BLaER1 (cell line): Measurements from ENCODE around the gene C22orf39.

Experiments
- H3K27ac ChIP-seq: shearing (Covaris generic); formaldehyde crosslinking; 2 replicates; pipeline ENCODE4 v1.8.1; 2022
- H3K27me3 ChIP-seq: shearing (Covaris generic); formaldehyde crosslinking; 2 replicates; pipeline ENCODE4 v1.8.1; 2022
- H3K36me3 ChIP-seq: shearing (Covaris generic); formaldehyde crosslinking; 2 replicates; pipeline ENCODE4 v1.8.1; 2022
- H3K4me1 ChIP-seq: shearing (Covaris generic); formaldehyde crosslinking; 2 replicates; pipeline ENCODE4 v1.8.1; 2022
- H3K4me2 ChIP-seq: shearing (Covaris generic); formaldehyde crosslinking; 2 replicates; pipeline ENCODE4 v1.8.1; 2022
- H3K4me3 ChIP-seq: shearing (Covaris generic); formaldehyde crosslinking; 2 replicates; pipeline ENCODE4 v1.8.1; 2022
- H3K9ac ChIP-seq: shearing (Covaris generic); formaldehyde crosslinking; 2 replicates; pipeline ENCODE4 v1.8.1; 2022
- H3K9me3 ChIP-seq: shearing (Covaris generic); formaldehyde crosslinking; 2 replicates; pipeline ENCODE4 v1.8.1; 2022
- H4K20me1 ChIP-seq: shearing (Covaris generic); formaldehyde crosslinking; 2 replicates; pipeline ENCODE4 v1.8.1; 2022
- Cebpa-rat ChIP-seq: shearing (Covaris generic); IDR thresholded peaks from 2 replicates; pipeline ENCODE4 v1.8.1; 2022

C22orf39 gene

DNA sequence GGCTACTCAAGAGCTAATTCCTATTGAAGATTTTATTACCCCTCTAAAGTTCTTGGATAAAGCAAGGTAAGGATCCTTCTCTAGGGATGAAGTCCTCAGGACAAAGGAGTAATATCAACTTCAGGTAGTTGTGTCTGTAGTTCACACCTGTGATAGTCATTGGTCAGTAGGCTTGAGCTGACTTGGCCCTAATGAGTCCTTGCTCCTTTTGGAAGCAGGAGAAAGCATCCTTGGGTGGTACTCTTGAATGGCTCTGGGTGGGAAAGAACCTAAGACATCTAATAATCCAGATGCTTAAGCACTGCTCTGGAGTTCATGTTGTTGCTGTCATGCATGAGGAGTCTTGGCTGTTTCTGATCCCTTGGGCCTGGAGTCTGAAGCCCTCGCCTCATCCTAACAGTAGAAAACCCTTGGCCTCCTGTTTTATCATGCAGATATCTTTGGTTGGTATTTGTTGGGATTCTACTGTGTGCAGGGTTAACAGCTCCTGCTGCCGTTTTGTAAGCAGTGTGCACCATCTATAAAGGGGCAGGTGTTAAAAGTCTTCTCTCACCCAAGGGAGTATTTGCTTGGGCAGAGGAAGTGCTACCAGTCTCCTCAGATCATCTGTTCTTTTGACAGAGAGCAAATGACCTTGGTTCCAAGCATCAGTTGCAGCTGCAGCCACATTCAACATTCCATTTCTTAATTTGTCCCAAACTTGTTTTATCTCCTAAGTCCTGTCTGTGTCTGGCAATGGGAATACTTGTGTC is 12.5 kb downstream of the C22orf39 start:
- Histone ChIP-seq H3K4me3 (no peak overlapping the region), H3K27ac (peak overlapping the region; percentile 4), H3K4me2 (peak overlapping the region; percentile 85), H3K27me3 (no peaks in the 10 kb centered on the region), H3K36me3 (peaks cover 40% of the 10 kb centered on the region), H3K9ac (no peak overlapping the region), H3K4me1 (peaks cover 53% of the 10 kb centered on the region), H4K20me1 (peaks cover 27% of the 10 kb centered on the region), H3K9me3 (no peaks in the 10 kb centered on the region)
- no peak for TF ChIP-seq Cebpa-rat

DNA sequence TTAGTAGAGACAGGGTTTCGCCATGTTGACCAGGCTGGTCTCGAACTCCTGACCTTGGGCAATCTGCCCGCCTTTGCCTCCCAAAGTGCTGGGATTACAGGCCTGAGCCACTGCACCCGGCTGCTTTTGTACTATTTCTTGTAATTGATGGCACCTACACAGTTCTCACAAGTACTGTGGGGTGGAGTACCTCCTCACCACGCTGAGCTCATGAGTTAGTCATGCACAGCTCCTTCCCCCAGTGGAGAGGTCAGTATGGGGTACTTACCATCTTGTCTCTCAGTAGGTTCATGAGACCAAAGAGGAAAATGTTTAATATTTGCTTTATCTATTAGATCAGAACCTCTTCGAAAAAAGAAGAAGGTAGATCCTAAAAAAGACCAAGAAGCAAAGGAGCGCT is 13.1 kb downstream of the C22orf39 start:
- H3K9ac ChIP-seq: no peak overlapping the region
- no peak overlapping the region for H3K27ac ChIP-seq
- peaks cover 59% of the 10 kb centered on the region for H3K4me1 ChIP-seq
- TF ChIP-seq Cebpa-rat: no peak
- H3K4me3 ChIP-seq: no peak overlapping the region
- peaks cover 33% of the 10 kb centered on the region for H4K20me1 ChIP-seq
- no peaks in the 10 kb centered on the region for H3K9me3 ChIP-seq
- H3K27me3 ChIP-seq: no peaks in the 10 kb centered on the region
- peak overlapping the region; percentile 85 for H3K4me2 ChIP-seq
- peaks cover 35% of the 10 kb centered on the region for H3K36me3 ChIP-seq

DNA sequence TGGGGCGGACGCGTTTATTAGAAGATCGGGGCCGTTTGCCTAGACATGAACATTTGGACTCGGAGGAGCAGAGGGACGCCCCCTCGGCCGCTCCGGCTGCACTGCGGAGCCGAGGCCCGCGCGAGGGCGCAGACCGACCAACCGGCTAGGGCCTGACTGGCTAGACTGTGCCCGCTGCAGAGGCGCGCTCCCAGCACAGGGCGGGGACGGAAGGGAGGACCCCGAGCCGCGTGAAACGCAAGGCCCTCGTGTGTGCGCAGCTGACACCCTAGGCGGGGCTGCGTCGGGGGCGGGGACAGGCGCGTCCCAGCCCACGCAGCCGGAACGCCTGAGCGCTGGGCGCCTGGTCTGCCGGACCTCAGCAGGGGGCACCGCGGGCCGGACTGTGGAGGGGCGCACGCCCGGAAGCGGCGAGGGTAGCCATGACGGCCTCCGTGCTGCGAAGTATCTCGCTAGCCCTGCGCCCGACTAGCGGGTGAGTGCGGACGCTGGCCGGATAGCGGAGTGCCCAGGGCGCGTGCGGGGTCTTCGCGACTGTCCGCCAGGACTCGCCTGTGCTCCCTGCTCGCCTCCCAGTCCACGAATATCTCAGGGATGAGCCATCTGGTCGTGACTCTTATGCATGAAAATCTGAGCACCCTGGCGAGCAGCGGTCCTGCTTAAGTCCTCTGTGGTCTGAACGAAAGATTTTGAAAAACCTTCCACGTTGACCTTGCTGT is 15.2 kb downstream of the C22orf39 start, which contains the start of gene MRPL40:
Gene MRPL40 (plus strand): TSS at position 413 of the 719 bp plus-strand sequence. CDS start 10 bp downstream, at position 423.
- no peaks in the 10 kb centered on the region for H3K27me3 ChIP-seq
- peak within 1 kb of the TSS; percentile 97 for H3K27ac ChIP-seq
- H3K4me2 ChIP-seq: peak within 1 kb of the TSS; percentile 91
- H3K4me1 ChIP-seq: peaks cover 61% of the 10 kb centered on the region
- peak within 1 kb of the TSS; percentile 79 for H3K4me3 ChIP-seq
- H3K9me3 ChIP-seq: no peaks in the 10 kb centered on the region
- TF ChIP-seq Cebpa-rat: no peak
- H3K36me3 ChIP-seq: peaks cover 27% of the 10 kb centered on the region
- peaks cover 54% of the 10 kb centered on the region for H4K20me1 ChIP-seq
- H3K9ac ChIP-seq: peak within 1 kb of the TSS; percentile 96

DNA sequence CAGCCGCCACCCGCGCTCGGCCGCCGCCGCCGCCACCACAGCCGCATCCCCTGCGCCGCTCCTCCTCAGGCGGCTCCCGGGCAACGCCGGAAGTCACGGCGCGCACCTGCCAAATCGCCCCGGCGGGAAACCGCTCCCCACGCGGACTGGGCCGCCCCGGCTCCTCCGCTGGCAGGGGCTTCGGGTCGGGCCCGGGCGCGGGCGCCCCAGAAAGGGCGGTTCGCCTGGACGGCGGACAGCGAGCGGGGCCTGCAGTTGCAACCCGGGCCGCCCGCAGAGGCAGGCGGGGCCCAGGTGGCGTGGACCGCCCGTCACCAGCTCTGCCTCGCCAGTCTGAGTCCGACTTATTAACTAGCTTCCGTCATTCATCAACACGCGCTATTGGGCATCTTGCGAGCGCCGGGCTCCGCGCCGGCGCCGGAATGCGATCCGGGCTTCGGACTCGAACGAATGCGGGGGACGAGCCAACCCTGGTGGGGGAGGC is 15.8 kb downstream of the C22orf39 start, which contains the start of gene HIRA:
Gene HIRA (minus strand): TSS at position 85 of the 484 bp plus-strand sequence. CDS start 257 bp downstream, outside the sequence.
- Histone ChIP-seq H3K4me2 (peak within 1 kb of the TSS; percentile 91), H3K27ac (peak within 1 kb of the TSS; percentile 97), H4K20me1 (peaks cover 57% of the 10 kb centered on the region), H3K36me3 (peaks cover 28% of the 10 kb centered on the region), H3K9ac (peak within 1 kb of the TSS; percentile 96), H3K27me3 (no peaks in the 10 kb centered on the region), H3K9me3 (no peaks in the 10 kb centered on the region), H3K4me1 (peaks cover 57% of the 10 kb centered on the region), H3K4me3 (peak within 1 kb of the TSS; percentile 79)
- no peak for TF ChIP-seq Cebpa-rat

DNA sequence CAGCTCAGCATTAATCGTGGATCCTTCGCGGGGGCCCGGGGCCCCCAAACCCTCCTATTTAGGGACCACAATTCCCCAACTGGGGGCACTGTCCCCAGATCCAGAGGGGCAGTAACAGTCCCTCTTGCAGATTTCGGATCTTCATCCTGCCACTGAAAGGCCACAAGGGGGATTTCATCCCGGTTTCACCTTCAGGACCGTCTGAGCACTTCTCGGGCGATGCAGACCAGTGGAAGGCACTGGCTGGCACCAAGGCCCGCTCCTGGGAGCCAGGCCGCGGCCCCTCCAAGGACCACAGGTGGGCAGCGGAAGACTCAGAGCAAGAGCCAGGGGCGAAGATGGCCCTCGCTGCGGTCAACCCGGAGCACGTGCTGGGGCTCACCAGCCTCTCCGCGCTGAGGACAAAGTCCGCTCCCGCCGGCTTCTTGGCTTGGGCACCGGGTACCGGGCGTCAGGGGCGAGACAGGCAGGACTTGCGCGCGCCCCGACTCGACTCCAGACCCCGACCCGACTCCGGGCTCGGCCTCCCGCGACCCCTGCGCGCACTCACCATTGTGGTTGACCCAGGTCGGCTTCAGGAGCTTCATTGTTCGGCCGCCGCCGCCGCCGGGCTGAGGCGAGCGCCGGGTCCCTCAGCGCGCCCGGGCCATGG is 16.5 kb downstream of the C22orf39 start:
- peak overlapping the region; percentile 91 for H3K4me2 ChIP-seq
- H3K27me3 ChIP-seq: no peaks in the 10 kb centered on the region
- H3K36me3 ChIP-seq: peaks cover 30% of the 10 kb centered on the region
- H3K9ac ChIP-seq: peak overlapping the region; percentile 96
- peak overlapping the region; percentile 79 for H3K4me3 ChIP-seq
- H3K27ac ChIP-seq: peak overlapping the region; percentile 97
- no peaks in the 10 kb centered on the region for H3K9me3 ChIP-seq
- TF ChIP-seq Cebpa-rat: no peak
- H3K4me1 ChIP-seq: peaks cover 50% of the 10 kb centered on the region
- H4K20me1 ChIP-seq: peaks cover 60% of the 10 kb centered on the region

DNA sequence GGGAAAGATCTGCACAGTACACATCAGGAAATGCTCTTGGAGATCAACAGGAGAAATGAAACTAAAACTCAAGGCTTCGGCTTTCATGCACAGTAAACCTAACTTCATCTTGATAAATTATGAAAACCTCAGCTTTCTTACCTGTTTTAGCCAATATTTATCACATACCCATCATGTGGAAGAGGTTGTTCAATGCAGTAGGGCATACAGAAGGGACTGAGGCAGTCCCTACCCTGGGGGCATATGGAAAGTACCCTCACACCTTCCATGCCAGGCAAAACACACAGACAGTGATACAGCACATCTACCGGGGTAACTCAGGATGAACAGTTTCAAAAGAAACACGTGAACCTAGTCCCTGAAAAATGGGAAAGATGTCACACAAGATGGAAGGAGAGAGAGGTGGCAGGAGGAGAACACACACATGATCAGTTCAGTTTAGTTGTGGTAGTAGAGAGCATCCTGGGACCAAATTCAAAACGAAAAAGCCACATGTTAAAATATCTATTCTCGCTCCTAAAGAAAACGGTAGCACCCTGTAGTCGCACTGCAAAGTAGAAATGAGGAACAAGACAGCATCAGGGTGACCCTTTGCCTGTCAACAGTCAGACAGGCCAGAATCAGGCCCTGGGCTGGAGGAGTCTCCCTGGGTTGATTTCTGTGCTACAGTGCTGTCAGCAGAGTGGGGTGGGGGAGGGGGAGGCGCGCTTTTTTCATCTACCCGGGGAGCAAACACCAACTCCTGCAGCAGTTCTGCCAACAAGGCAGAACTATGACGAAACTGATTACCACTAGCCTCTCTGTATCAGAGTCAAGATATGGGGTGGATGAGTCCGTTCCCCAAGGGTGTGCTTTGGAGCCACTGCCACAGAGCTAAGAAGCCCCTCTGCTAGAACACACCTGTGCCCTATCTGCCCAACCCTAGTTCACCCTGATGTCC is 17.3 kb downstream of the C22orf39 start:
- Histone ChIP-seq H3K36me3 (peaks cover 29% of the 10 kb centered on the region), H3K4me1 (peaks cover 42% of the 10 kb centered on the region)

DNA sequence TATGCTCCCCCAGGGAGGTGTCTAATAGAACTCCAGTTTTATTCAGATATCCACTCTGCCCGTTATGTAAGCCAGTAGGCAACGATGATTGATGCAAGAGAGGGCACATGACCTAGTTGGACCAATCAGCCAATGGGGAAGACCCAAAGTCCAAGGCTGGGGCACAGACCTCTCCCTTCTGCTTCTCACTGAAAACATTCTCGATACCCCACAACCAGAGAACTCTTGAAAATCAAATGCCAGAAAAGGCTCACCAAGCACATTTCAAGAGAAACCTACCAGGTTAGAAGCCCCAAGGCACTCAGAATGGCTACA is 23.4 kb downstream of the C22orf39 start:
- Histone ChIP-seq H3K4me1 (peaks cover 16% of the 10 kb centered on the region), H3K9me3 (no peaks in the 10 kb centered on the region), H3K9ac (no peak overlapping the region), H3K4me2 (no peak overlapping the region), H3K4me3 (no peak overlapping the region), H3K36me3 (peaks cover 57% of the 10 kb centered on the region), H3K27me3 (no peaks in the 10 kb centered on the region), H4K20me1 (peaks cover 100% of the 10 kb centered on the region), H3K27ac (no peak overlapping the region)
- TF ChIP-seq Cebpa-rat: no peak

More for the DNA sequence above, 17.3 kb downstream of the C22orf39 start:
- H3K4me2 ChIP-seq: peak overlapping the region; percentile 91
- no peak for TF ChIP-seq Cebpa-rat
- peaks cover 60% of the 10 kb centered on the region for H4K20me1 ChIP-seq
- peak overlapping the region; percentile 97 for H3K27ac ChIP-seq
- no peaks in the 10 kb centered on the region for H3K27me3 ChIP-seq
- peak overlapping the region; percentile 96 for H3K9ac ChIP-seq
- peak overlapping the region; percentile 79 for H3K4me3 ChIP-seq
- H3K9me3 ChIP-seq: no peaks in the 10 kb centered on the region

DNA sequence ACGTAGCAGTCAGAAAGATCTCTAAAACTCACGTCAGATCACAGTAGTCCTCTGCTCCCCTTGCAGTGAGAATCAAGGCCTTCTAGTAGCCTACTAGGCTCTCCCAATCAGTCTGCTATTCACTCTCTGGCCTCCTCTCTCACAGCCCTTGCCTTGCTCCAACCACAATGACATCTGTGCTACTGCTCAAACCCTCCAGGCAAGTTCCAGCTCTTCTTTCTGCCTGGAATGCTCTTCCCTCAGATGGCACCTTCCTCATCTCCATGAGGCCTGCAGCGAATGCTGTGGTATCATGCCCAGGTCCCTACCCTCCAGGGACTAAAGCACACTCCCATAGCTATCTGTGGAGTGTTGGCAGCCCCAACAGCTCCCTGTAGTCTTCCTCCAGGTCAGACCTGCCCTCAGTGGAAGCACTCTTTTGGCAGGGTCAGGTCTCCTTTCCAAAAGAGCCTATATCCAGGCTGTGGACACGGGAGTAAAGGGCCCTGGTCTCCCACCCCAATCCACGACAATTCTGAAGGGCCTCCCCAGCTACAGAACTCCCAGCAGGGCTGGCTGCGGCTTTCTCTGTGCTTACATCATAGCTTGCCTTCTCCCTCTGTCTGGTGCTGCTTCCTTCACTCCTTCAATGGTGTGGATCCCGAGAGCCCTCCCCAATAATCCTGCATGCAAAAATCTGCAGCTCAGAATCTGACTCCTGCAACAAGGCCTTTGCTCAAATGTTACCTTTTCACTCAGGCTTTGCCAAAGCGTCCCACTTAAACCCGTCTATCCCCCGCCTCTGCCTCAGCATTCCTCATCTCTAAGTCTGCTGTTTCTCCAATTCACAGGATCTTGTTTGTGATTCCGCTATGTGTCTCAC is 24.8 kb downstream of the C22orf39 start:
- Histone ChIP-seq H3K4me1 (peaks cover 20% of the 10 kb centered on the region), H3K4me3 (no peak overlapping the region), H3K27ac (no peak overlapping the region), H4K20me1 (peaks cover 100% of the 10 kb centered on the region), H3K9ac (no peak overlapping the region), H3K9me3 (peaks cover 2% of the 10 kb centered on the region; the same call in 1 of the 2 replicates), H3K4me2 (no peak overlapping the region), H3K27me3 (no peaks in the 10 kb centered on the region), H3K36me3 (peaks cover 53% of the 10 kb centered on the region)
- TF ChIP-seq Cebpa-rat: no peak
